CD4-positive, alpha-beta T cell (primary cell): Measurements from ENCODE around the gene WDPCP. TPM values are rescaled to one million over a fixed set of nuclear protein-coding genes. Genes with fewer than 3 reads are reported as not detected.

Experiments
- ATAC-seq: fragments of 200-7000 bp; cut with Tn5 transposase; one replicate; pipeline ENCODE4 v1.10.0; 2022; ENCODE audit warnings: mild to moderate bottlenecking; ENCODE audit not compliant: poor library complexity
- CTCF ChIA-PET: fragments of 350-600 bp; sonication (Branson Sonifier 250); formaldehyde crosslinking; loops from one replicate; lab custom pipeline; 2021; ENCODE audit warnings: antibody characterized with exemption, inconsistent platforms; lab: Charles Lee
- POLR2A ChIA-PET: fragments of 350-600 bp; sonication (Branson Sonifier 250); formaldehyde crosslinking; loops from one replicate; lab custom pipeline; 2021; ENCODE audit warnings: antibody characterized with exemption, inconsistent platforms; lab: Charles Lee
- DNase-seq, 14 experiments: peaks; one replicate each; pipeline ENCODE4 v3.0.0-alpha.2; 2013 to 2020; ENCODE audit warnings: mixed read lengths in 2 of 14
- H3K27ac ChIP-seq, 2 donors: one replicate each; pipeline versions ENCODE4 v1.5.1 to v1.7.0; 2013; ENCODE audit warnings: low read length in 2 of 2, low read depth in 1 of 2, mild to moderate bottlenecking in 1 of 2
- H3K27me3 ChIP-seq, 2 experiments: 1 replicate in 1 of 2; 2 replicates in 1 of 2; pipeline versions ENCODE4 v1.6.1 to v1.7.0; 2013; ENCODE audit warnings: low read length in 2 of 2, control low read depth in 1 of 2, mild to moderate bottlenecking in 1 of 2, moderate library complexity in 1 of 2; ENCODE audit not compliant: insufficient read depth in 2 of 2, control insufficient read depth in 1 of 2
- H3K36me3 ChIP-seq: one replicate; pipeline ENCODE4 v1.6.1; 2013; ENCODE audit warnings: low read length, control low read depth; ENCODE audit not compliant: insufficient read depth
- H3K4me1 ChIP-seq: one replicate; pipeline ENCODE4 v1.6.1; 2013; ENCODE audit warnings: low read length, control low read depth; ENCODE audit not compliant: insufficient read depth
- H3K4me3 ChIP-seq: one replicate; pipeline ENCODE4 v1.5.1; 2013; ENCODE audit warnings: mild to moderate bottlenecking, low read length, moderate library complexity
- H3K9me3 ChIP-seq, 2 experiments: 1 replicate in 1 of 2; 2 replicates in 1 of 2; pipeline versions ENCODE4 v1.6.1 to v1.7.0; 2013; ENCODE audit warnings: low read length in 2 of 2, mild to moderate bottlenecking in 2 of 2, control low read depth in 1 of 2, moderate library complexity in 1 of 2; ENCODE audit not compliant: control insufficient read depth in 1 of 2, insufficient read depth in 1 of 2
- H3K27ac Mint-ChIP-seq: one replicate; pipeline ENCODE4 v1.8.0; 2020; ENCODE audit warnings: mixed read lengths
- H3K27me3 Mint-ChIP-seq: one replicate; pipeline ENCODE4 v1.8.0; 2021; ENCODE audit warnings: mixed read lengths
- H3K36me3 Mint-ChIP-seq: one replicate; pipeline ENCODE4 v1.8.0; 2021; ENCODE audit warnings: low read depth, mixed read lengths
- H3K4me1 Mint-ChIP-seq: one replicate; pipeline ENCODE4 v1.8.0; 2021; ENCODE audit warnings: low read depth, mixed read lengths
- H3K4me3 Mint-ChIP-seq: one replicate; pipeline ENCODE4 v1.8.0; 2020; ENCODE audit warnings: mild to moderate bottlenecking, mixed read lengths
- H3K9me3 Mint-ChIP-seq: one replicate; pipeline ENCODE4 v1.8.0; 2020; ENCODE audit warnings: mixed read lengths
- CTCF ChIP-seq: fragments of 200-600 bp; IDR thresholded peaks from one replicate; pipeline ENCODE4 v1.8.0; 2022; ENCODE audit warnings: antibody characterized with exemption, mild to moderate bottlenecking
- intact Hi-C, 2 experiments: fragments of 100-400 bp; cut with DNase I in 1 of 2; cut with micrococcal nuclease in 1 of 2; formaldehyde crosslinking; loops; one replicate each; pipeline versions ENCODE4 v1.15.1 to v1.9.0; 2023 to 2025; cut with DNase I, micrococcal nuclease
- total RNA-seq, 174 experiments: library from RNA in 2 of 174; stranded (reverse) in 2 of 174; gene quantifications; one replicate each; pipeline ENCODE4 v1.2.3 and lab custom pipeline; 2021 to 2026

Gene WDPCP
- total RNA-seq, 2 experiments from 2014 or later: 8.7 to 9.9 TPM

DNA sequence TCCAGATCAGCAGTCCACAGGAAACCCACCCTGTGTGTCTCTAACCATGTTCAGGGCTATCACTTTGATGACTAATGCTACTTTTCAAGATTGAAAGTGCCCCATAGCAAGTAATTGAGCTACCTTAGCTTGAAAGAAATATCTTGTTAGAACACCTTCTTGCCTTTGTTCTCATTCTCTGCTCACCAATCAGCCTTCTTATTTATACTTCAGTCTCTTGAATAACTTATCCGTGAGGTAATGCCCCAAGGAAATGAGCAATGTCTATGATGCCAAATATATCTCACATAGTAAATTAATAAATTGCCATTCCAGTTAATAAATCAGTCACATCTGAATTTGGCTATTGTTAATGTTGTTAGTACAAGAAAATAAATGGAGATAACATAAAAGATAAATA lies 141.6 kb downstream of the WDPCP start:
- peaks cover 0 to 4% of the 10 kb centered on the region in 2 experiments for H3K9me3 ChIP-seq
- H3K4me1 ChIP-seq: no peaks in the 10 kb centered on the region
- H3K27me3 ChIP-seq: no peaks in the 10 kb centered on the region
- no peak overlapping the region for H3K4me3 ChIP-seq
- no peak for ATAC-seq
- ChIA-PET CTCF (no interaction called here), POLR2A (no interaction called here)
- no peak for TF ChIP-seq CTCF
- no peak for DNase-seq
- H3K36me3 ChIP-seq: no peaks in the 10 kb centered on the region
- peaks cover 4% of the 10 kb centered on the region for H3K4me1 Mint-ChIP-seq
- H3K27ac Mint-ChIP-seq: no peak overlapping the region
- H3K4me3 Mint-ChIP-seq: no peak overlapping the region
- peaks cover 29% of the 10 kb centered on the region for H3K36me3 Mint-ChIP-seq
- no peak overlapping the region for H3K27ac ChIP-seq
- H3K27me3 Mint-ChIP-seq: no peaks in the 10 kb centered on the region
- H3K9me3 Mint-ChIP-seq: peaks cover 3% of the 10 kb centered on the region
- intact Hi-C loops: no loop called here

- no peaks in the 10 kb centered on the region for H3K27me3 ChIP-seq
- ChIA-PET POLR2A (no interaction called here), CTCF (no interaction called here)
- DNase-seq: peak in 1 of 14 experiments; percentile 27
- ATAC-seq: no peak
- Mint-ChIP-seq H3K9me3 (no peaks in the 10 kb centered on the region), H3K27me3 (no peaks in the 10 kb centered on the region), H3K4me3 (no peak overlapping the region), H3K27ac (no peak overlapping the region), H3K36me3 (peaks cover 13% of the 10 kb centered on the region), H3K4me1 (no peaks in the 10 kb centered on the region)
- H3K4me1 ChIP-seq: no peaks in the 10 kb centered on the region
- no peaks in the 10 kb centered on the region for H3K9me3 ChIP-seq
- H3K4me3 ChIP-seq: no peak overlapping the region
- intact Hi-C loops: no loop called here
- no peak overlapping the region for H3K27ac ChIP-seq
- TF ChIP-seq CTCF: no peak
- H3K36me3 ChIP-seq: no peaks in the 10 kb centered on the region
Observed at GRCh38 chr2:63444565-63445288, 143.6 kb downstream of the WDPCP start.

DNA sequence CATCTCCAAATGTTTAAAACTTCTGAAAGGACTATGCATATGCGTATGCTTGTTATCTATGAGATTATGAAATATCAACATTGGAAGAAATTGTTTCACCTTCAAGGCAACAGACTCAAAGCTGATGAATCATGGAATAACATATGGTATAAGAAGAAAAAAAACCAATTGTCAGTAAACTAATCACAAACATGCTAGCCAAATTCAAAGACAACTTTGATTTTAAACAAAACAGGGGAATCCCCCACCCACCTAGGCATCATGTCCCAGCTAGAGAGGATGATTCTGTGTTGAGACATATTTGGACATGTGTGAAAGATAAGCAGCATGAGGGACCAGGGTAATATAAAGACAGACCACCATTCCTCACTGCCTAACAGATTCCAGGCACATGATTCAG lies 147.7 kb downstream of the WDPCP start:
- no peak for TF ChIP-seq CTCF
- Histone ChIP-seq H3K27me3 (no peaks in the 10 kb centered on the region), H3K4me1 (no peaks in the 10 kb centered on the region), H3K36me3 (no peaks in the 10 kb centered on the region), H3K27ac (no peak overlapping the region), H3K4me3 (no peak overlapping the region), H3K9me3 (no peaks in the 10 kb centered on the region)
- Mint-ChIP-seq H3K27ac (no peak overlapping the region), H3K36me3 (peaks cover 9% of the 10 kb centered on the region), H3K4me1 (no peaks in the 10 kb centered on the region), H3K27me3 (no peaks in the 10 kb centered on the region), H3K9me3 (no peaks in the 10 kb centered on the region), H3K4me3 (no peak overlapping the region)
- ATAC-seq (no peak), DNase-seq (no peak)
- ChIA-PET CTCF (no interaction called here), POLR2A (no interaction called here)
- intact Hi-C loops: no loop called here
